ENCODE data around the gene NR3C1. TPM values are rescaled to one million over a fixed set of nuclear protein-coding genes. Genes with fewer than 3 reads are reported as not detected.

The NR3C1 gene
- polyA plus RNA-seq, 1 donor from 2014 or later: 2.3 TPM

GRCh38 chr5:143248391-143248790, 155.1 kb downstream of the NR3C1 start:
- no peaks in the 10 kb centered on the region for H3K9me2 ChIP-seq (ENCODE audit: insufficient read depth, low read length)
- H3K4me2 ChIP-seq (ENCODE audit: low read length): no peak overlapping the region
- no peak for TF ChIP-seq POLR2AphosphoS5 (IDR thresholded peaks at IDR 0.05)
- no peak for TF ChIP-seq TAF1 (IDR thresholded peaks at IDR 0.05; ENCODE audit: low read depth)
- TF ChIP-seq MXI1 (conservative IDR thresholded peaks at IDR 0.05; ENCODE audit: poor library complexity, severe bottlenecking): no peak
- no peak for TF ChIP-seq CTCF (IDR thresholded peaks at IDR 0.05; ENCODE audit: poor library complexity, severe bottlenecking)
- no peak for TF ChIP-seq RAD21 (conservative IDR thresholded peaks at IDR 0.05)
- TF ChIP-seq EP300 (conservative IDR thresholded peaks at IDR 0.05; ENCODE audit: poor library complexity, severe bottlenecking): no peak
- no peak for TF ChIP-seq EZH2 (IDR thresholded peaks at IDR 0.05; ENCODE audit: borderline replicate concordance, insufficient read depth, low read length, poor library complexity, severe bottlenecking)
- TF ChIP-seq SMC3 (conservative IDR thresholded peaks at IDR 0.05; ENCODE audit: poor library complexity): no peak
- no peak for TF ChIP-seq REST (IDR thresholded peaks at IDR 0.05; ENCODE audit: borderline replicate concordance)
- no peaks in the 10 kb centered on the region for H3F3A ChIP-seq (ENCODE audit: insufficient read depth, low read length, poor library complexity, severe bottlenecking)
- no peaks in the 10 kb centered on the region for H3K27me3 ChIP-seq (ENCODE audit: insufficient read depth, low read depth, low read length)
- H3K36me3 ChIP-seq (ENCODE audit: insufficient read depth, low read length): no peaks in the 10 kb centered on the region
- H3K9me3 ChIP-seq (ENCODE audit: low read length): no peaks in the 10 kb centered on the region
- H3K27ac ChIP-seq (ENCODE audit: low read length): no peak overlapping the region
- no peak overlapping the region for H2AFZ ChIP-seq (ENCODE audit: low read depth, low read length)
- H3K79me2 ChIP-seq (replicated peaks; ENCODE audit: insufficient read depth, low read length): no peaks in the 10 kb centered on the region
- no peaks in the 10 kb centered on the region for H4K20me1 ChIP-seq (ENCODE audit: insufficient read depth)
- no peak overlapping the region for H3K9ac ChIP-seq (ENCODE audit: low read length)
- H3K4me3 ChIP-seq (ENCODE audit: low read length): no peak overlapping the region

GRCh38 chr5:143247134-143247815, 156.2 kb downstream of the NR3C1 start:
- Histone ChIP-seq H3K9ac (ENCODE audit: low read length) (no peak overlapping the region), H3K79me2 (replicated peaks; ENCODE audit: insufficient read depth, low read length) (no peaks in the 10 kb centered on the region), H3F3A (ENCODE audit: insufficient read depth, low read length, poor library complexity, severe bottlenecking) (no peaks in the 10 kb centered on the region), H3K9me3 (ENCODE audit: low read length) (no peaks in the 10 kb centered on the region), H3K4me3 (ENCODE audit: low read length) (no peak overlapping the region), H2AFZ (ENCODE audit: low read depth, low read length) (no peak overlapping the region), H3K27me3 (ENCODE audit: insufficient read depth, low read depth, low read length) (no peaks in the 10 kb centered on the region), H3K4me2 (ENCODE audit: low read length) (no peak overlapping the region), H4K20me1 (ENCODE audit: insufficient read depth) (no peaks in the 10 kb centered on the region), H3K9me2 (ENCODE audit: insufficient read depth, low read length) (no peaks in the 10 kb centered on the region), H3K27ac (ENCODE audit: low read length) (no peak overlapping the region), H3K36me3 (ENCODE audit: insufficient read depth, low read length) (no peaks in the 10 kb centered on the region)
- TF ChIP-seq MXI1 (conservative IDR thresholded peaks at IDR 0.05; ENCODE audit: poor library complexity, severe bottlenecking) (no peak), CTCF (IDR thresholded peaks at IDR 0.05; ENCODE audit: poor library complexity, severe bottlenecking) (no peak), TAF1 (IDR thresholded peaks at IDR 0.05; ENCODE audit: low read depth) (no peak), EZH2 (IDR thresholded peaks at IDR 0.05; ENCODE audit: borderline replicate concordance, insufficient read depth, low read length, poor library complexity, severe bottlenecking) (no peak)

All from neural cell (in vitro differentiated cells).